HG03469 (cell line): ENCODE results near the gene IGSF8.

ENCODE experiments used
- ATAC-seq: cut with Tn5 transposase; IDR thresholded peaks from one replicate; pipeline ENCODE4 v1.9.1; 2021; ENCODE audit warnings: mild to moderate bottlenecking, moderate library complexity, moderate number of reproducible peaks; ENCODE audit not compliant: unreplicated experiment

Gene IGSF8

GRCh38 chr1:160097911-160098851 lies at the start of gene IGSF8:
TSS of gene IGSF8 (minus strand) at chr1:160098619. CDS start at chr1:160098472, 147 bp downstream.
- ATAC-seq = no peak

DNA sequence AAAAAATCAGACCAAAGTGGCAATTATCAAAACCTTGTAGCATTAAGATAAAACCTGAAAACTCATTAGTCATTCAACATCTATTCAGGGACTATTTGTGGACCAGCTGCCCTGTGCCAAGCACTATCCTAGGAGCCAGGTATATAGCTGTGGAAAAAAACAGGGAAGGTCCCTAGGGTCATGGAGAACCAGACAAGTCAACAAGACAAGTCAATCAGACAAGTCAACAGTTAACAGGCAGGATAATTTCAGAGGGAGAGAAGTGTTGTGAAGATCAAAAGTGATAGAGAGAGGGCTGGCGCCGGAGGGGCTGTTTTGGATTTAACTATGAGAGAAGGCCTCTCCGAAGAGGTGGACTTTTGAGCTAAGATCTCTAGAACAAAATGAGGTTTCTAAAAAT lies 49.7 kb upstream of the IGSF8 start:
- ATAC-seq = no peak

GRCh38 chr1:160146107-160146506 lies 47.7 kb upstream of the IGSF8 start:
- no peak for ATAC-seq

DNA sequence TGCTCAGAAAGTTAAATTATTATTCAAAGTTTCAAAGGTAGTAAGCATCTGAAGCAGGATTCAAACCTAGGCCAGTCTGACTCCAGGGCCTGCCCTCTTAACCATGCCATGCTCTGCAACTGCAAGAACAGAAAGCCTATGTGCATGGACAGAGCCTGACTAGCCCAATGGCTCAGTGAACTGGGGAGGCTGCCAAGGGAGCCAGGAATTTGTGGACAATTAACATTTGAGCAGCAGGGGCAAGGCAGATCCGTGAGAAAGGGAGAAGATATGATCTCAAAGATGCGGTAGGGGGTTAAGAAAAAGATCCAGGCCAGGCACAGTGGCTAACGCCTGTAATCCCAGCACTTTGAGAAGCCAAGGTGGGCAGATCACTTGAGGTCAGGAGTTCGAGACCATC lies 46.5 kb upstream of the IGSF8 start:
- ATAC-seq = no peak

GRCh38 chr1:160143695-160144094 lies 45.3 kb upstream of the IGSF8 start:
- ATAC-seq = no peak

DNA sequence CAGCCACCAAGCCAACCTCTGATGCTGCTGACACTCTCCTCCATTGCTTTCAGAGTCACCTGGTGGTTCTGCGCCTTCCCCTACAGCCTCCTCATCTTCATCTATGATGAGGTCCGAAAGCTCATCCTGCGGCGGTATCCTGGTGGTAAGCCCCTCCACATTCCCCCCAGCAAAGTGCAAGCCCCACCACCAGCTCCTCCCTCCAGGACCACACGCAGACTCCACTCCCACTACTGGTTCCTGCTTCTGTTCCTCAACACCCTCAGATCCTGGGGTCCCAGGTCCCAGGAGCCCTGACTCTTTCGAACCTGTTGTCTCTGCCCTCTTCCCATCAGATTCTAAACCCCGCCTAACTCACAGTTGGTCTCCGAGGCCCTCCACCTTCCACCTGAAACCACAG lies 41.4 kb upstream of the IGSF8 start:
- ATAC-seq = no peak

DNA sequence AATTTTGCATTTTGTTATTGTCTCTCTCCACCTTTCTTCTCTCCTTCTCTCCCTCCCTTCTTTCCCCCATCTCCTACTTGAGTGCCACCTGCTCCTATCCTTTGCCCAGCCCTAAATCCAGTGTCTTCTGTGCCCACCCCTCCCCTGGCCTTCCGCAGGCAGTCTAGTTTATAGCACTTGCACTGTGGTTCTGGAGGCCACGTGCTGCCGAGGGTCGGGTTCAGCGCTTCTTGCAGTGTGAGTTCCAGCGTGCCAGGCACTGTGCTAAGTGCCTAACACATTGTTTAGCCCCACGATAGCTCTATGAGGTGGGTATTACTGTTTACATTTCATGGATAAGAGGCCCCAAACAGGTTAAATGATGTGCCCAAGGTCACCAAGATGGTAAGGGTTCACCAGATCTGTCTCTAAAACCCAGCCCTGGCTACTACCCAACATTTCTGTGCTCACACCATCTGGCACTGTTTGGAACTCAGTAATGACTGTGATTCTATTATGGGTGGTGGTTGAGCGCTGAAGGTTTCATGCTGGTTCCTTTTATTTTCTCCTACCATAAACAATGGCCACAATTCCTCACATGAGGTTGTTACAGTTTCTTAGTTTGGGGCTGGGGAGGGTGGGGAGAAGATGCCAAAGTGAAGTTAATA lies 38.9 kb upstream of the IGSF8 start:
- ATAC-seq = no peak

DNA sequence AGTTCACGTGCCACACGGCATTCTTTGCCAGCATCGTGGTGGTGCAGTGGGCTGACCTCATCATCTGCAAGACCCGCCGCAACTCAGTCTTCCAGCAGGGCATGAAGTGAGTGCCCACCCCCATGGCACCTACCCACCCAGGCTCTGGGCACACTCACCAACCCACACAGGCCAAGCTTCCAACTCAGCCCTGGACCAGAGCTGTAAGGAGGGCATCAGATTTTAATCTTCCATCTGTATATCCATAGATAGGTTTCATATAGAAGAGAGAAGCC lies 38.4 kb upstream of the IGSF8 start:
- no peak for ATAC-seq

DNA sequence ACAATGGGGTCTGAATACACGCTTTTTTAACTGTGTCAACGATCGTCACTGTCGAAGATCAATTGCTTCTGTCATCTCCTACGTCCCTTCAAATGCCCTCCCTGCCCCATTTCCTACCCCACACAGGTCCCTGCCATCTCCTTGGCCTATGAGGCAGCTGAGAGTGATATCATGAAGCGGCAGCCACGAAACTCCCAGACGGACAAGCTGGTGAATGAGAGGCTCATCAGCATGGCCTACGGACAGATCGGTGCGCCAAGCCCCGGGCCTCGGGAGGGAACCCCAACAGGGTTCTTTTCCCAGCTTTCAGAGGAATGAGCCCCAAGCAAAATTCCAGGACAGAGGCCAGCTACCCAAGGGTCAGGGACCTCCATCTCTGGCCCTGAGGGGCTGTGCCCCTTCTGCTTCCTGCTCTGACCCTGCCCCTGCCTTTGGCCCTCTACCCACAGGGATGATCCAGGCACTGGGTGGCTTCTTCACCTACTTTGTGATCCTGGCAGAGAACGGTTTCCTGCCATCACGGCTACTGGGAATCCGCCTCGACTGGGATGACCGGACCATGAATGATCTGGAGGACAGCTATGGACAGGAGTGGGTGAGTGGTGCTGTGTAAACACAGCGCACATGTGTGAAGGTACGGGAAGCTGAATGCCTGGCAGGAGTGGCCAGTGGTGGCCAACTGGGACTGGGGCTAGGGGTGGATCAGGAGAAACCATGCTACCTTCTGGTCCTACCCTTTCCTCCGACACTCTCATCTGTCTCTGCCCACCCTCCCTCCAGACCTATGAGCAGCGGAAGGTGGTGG lies 37.9 kb upstream of the IGSF8 start:
- ATAC-seq = no peak

DNA sequence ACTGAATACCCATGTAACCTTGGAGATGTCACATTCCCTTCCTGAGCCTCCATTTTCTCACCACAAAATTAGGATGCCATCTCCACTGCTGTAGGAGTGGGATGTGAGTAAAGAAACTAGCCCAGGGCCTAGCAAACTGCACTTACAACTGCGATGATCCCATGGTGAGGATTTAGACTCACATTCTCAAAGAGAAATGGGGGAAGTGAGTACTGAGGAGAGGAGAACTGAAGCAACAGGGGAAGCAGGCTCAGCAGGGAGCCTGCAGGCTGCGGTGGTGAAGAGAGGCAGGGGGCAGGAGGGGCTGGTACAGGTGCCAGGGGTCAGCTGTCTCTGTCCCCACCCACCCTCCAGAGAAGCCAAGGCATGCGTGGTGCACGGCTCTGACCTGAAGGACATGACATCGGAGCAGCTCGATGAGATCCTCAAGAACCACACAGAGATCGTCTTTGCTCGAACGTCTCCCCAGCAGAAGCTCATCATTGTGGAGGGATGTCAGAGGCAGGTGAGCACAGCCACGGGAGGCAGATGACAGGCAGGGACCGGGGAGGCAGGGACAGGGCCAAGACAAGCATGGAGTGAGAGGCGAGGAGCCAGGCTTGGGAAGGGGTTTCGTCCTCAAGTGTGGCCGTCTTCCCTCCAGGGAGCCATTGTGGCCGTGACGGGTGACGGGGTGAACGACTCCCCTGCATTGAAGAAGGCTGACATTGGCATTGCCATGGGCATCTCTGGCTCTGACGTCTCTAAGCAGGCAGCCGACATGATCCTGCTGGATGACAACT lies 36.6 kb upstream of the IGSF8 start:
- no peak for ATAC-seq

- no peak for ATAC-seq
Observed at GRCh38 chr1:160133990-160134770, 35.8 kb upstream of the IGSF8 start.

DNA sequence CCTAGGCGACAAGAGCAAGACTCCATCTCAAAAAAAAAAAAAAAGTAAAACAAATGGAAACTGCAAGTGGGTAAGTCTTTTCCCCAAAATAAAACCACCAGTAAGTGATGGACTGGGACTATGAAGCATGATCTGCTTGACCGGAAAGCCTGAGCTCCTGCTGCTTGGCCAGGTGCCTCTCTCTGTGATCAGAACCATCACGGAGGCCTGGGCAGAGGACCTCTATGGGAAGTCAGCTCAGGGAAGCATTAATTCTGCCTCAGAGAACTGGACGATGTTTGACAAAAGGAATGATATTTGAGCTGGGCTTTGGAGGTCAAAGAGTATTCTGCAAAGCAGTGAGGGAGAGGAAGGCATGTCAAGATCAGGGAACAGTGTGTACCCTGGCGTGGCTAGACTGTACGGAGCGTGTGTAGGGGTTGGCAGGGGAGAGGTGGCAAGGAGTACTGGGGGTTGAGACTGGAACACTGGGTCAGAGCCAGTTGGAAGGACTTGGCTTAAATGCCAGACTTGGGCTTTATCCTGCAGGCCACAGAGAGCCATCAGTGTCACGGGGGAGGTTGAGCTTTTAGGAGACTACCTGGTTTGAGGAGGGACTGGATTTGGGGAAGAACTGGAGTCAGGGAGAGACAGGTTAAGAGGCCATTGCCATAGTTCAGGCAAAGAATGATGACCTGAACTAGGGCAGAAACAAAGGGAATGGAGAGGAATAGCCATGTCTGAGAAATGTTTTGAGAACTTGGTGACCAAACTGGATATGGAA lies 33.6 kb upstream of the IGSF8 start:
- no peak for ATAC-seq

- no peak for ATAC-seq
Observed at GRCh38 chr1:160130939-160131338, 32.5 kb upstream of the IGSF8 start.

GRCh38 chr1:160130486-160130885 lies 32.1 kb upstream of the IGSF8 start:
- no peak for ATAC-seq

DNA sequence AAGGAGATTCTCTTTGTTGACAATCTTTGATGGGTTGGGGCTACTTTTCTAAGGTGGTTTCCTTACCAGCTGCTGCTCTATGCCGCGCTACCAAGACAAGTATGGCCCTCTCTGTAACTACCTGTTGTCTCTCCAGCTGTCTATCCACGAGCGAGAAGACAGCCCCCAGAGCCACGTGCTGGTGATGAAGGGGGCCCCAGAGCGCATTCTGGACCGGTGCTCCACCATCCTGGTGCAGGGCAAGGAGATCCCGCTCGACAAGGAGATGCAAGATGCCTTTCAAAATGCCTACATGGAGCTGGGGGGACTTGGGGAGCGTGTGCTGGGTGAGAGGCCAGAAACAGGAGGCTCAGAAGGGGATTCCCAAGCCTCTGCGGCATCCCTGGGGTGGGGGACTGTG lies 31.5 kb upstream of the IGSF8 start:
- ATAC-seq = no peak

- no peak for ATAC-seq
Observed at GRCh38 chr1:160129558-160129957, 31.1 kb upstream of the IGSF8 start.

GRCh38 chr1:160129046-160129445 lies 30.6 kb upstream of the IGSF8 start:
- ATAC-seq = no peak

DNA sequence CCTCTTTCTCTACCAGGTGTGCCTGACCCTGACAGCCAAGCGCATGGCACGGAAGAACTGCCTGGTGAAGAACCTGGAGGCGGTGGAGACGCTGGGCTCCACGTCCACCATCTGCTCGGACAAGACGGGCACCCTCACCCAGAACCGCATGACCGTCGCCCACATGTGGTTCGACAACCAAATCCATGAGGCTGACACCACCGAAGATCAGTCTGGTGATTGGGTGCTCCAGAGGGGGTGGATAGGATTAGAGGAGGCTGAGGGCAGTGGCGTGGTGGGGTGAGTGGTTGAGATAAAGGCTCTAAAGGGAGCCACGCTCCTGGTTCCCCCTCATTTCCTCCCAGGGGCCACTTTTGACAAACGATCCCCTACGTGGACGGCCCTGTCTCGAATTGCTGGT lies 30.2 kb upstream of the IGSF8 start:
- no peak for ATAC-seq

DNA sequence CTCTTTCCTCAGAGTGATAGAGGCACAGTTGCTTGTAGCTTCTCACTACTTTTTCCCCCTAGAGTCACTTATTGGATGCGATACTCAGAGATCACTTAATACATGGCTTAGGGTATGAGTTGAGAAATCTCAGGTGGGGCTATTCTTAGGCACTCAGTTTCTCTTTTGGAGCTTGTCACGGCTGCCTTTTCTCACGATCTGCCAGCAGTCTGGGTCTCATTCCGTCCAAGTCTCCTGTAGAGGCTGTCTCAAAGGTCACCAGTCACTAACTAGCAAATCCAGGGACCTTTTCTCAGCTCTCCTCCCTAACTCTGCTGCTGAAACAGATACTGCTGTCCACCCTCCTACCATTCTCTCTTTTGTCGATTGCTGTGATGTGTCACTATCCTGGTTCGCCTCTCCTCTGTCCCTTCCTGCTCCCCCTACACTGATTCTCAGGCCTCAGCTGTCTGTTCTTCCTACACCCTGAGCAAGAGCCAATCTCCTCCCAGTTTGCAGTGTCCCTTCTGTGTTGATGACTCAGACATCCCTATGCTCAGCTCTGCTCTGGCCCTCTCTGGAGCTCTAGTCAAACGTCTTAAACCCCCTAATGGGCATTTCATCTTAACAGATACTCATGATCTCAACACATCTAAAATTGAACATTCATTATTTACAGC lies 29.6 kb upstream of the IGSF8 start:
- no peak for ATAC-seq
